ENCODE data around the gene IFT20.

Gene IFT20

GRCh38 chr17:28370035-28370743 lies 34.9 kb upstream of the IFT20 start, which contains the start of gene VTN:
Gene VTN, minus strand, starts transcription at chr17:28370307. Its CDS starts 104 bp downstream, at chr17:28370203.
- no peaks in the 10 kb centered on the region for H3K9me3 ChIP-seq (replicated peaks in 1 of 2; ENCODE audit: control insufficient read depth in 2 of 2, insufficient read depth in 1 of 2, low read depth in 1 of 2, low read length in 2 of 2)
- H3K36me3 ChIP-seq (replicated peaks in 1 of 2; ENCODE audit: control insufficient read depth in 2 of 2, insufficient read depth in 2 of 2, low read length in 2 of 2) = peaks cover 0 to 8% of the 10 kb centered on the region in 2 donors
- peak within 1 kb of the TSS; percentile 86 for H2AK5ac ChIP-seq (ENCODE audit: low read depth, low read length)
- H2BK120ac ChIP-seq (ENCODE audit: low read depth, low read length) = no peak within 1 kb of the TSS
- peaks cover 0 to 16% (median 0%) of the 10 kb centered on the region in 3 experiments for H3K27me3 ChIP-seq (ENCODE audit: control insufficient read depth in 3 of 3, insufficient read depth in 3 of 3, low read depth in 1 of 3, low read length in 3 of 3)
- H3K9ac ChIP-seq (ENCODE audit: low read depth, low read length, poor library complexity) = no peak within 1 kb of the TSS
- DNase-seq (ENCODE audit: low spot score) = peak; percentile 58
- no CpG with 5 or more reads among the region's 8 CpGs for WGBS, 2 donors (ENCODE audit: extremely low coverage in 2 of 2, insufficient read length in 2 of 2, insufficient replicate concordance in 1 of 2)
- H3K23ac ChIP-seq (ENCODE audit: low read depth, low read length, poor library complexity) = no peak within 1 kb of the TSS
- H2BK12ac ChIP-seq (ENCODE audit: low read length) = no peak within 1 kb of the TSS
- no peak within 1 kb of the TSS for H4K8ac ChIP-seq (ENCODE audit: low read depth, low read length)
- H3K79me1 ChIP-seq (ENCODE audit: low read depth, low read length) = peaks cover 3% of the 10 kb centered on the region
- H2BK5ac ChIP-seq (ENCODE audit: low read length) = peak within 1 kb of the TSS; percentile 47
- peak within 1 kb of the TSS; percentile 97 for H2AFZ ChIP-seq (ENCODE audit: low read length)
- no peak within 1 kb of the TSS for H3K4ac ChIP-seq (ENCODE audit: low read length)
- peak within 1 kb of the TSS; percentile 64 for H3K27ac ChIP-seq (replicated peaks; ENCODE audit: low read length)
- peak within 1 kb of the TSS; percentile 41 for H3K4me2 ChIP-seq (ENCODE audit: insufficient read depth, low read length, poor library complexity, severe bottlenecking)
- peak within 1 kb of the TSS; percentile 69 for H2BK15ac ChIP-seq (ENCODE audit: low read length)
- H3K18ac ChIP-seq (ENCODE audit: low read length) = peak within 1 kb of the TSS; percentile 20
- H4K91ac ChIP-seq (ENCODE audit: low read depth, low read length, poor library complexity) = peak within 1 kb of the TSS; percentile 11
- H3K4me1 ChIP-seq (ENCODE audit: control insufficient read depth in 2 of 2, insufficient read depth in 1 of 2, low read depth in 1 of 2, low read length in 2 of 2) = peaks cover 24 to 25% of the 10 kb centered on the region in 2 donors
- peak within 1 kb of the TSS in 1 of 2 donors; percentile 97 for H3K4me3 ChIP-seq (ENCODE audit: low read length in 2 of 2)
- H3K14ac ChIP-seq (ENCODE audit: low read length) = peak within 1 kb of the TSS; percentile 6

- H4K91ac ChIP-seq (ENCODE audit: low read depth, low read length, poor library complexity) = no peak overlapping the region
- H3K23ac ChIP-seq (ENCODE audit: low read depth, low read length, poor library complexity) = no peak overlapping the region
- no peak for DNase-seq (ENCODE audit: low spot score)
- H3K4me1 ChIP-seq (ENCODE audit: control insufficient read depth in 2 of 2, insufficient read depth in 1 of 2, low read depth in 1 of 2, low read length in 2 of 2) = peaks cover 24 to 25% of the 10 kb centered on the region in 2 donors
- H3K4me3 ChIP-seq (ENCODE audit: low read length in 2 of 2) = no peak overlapping the region
- peak overlapping the region; percentile 86 for H2AK5ac ChIP-seq (ENCODE audit: low read depth, low read length)
- H3K4ac ChIP-seq (ENCODE audit: low read length) = no peak overlapping the region
- H3K4me2 ChIP-seq (ENCODE audit: insufficient read depth, low read length, poor library complexity, severe bottlenecking) = no peak overlapping the region
- peaks cover under 1 to 10% of the 10 kb centered on the region in 2 donors for H3K36me3 ChIP-seq (replicated peaks in 1 of 2; ENCODE audit: control insufficient read depth in 2 of 2, insufficient read depth in 2 of 2, low read length in 2 of 2)
- H2BK12ac ChIP-seq (ENCODE audit: low read length) = no peak overlapping the region
- no peaks in the 10 kb centered on the region for H3K9me3 ChIP-seq (replicated peaks in 1 of 2; ENCODE audit: control insufficient read depth in 2 of 2, insufficient read depth in 1 of 2, low read depth in 1 of 2, low read length in 2 of 2)
- WGBS, 2 donors (ENCODE audit: extremely low coverage in 2 of 2, insufficient read length in 2 of 2, insufficient replicate concordance in 1 of 2) = no CpG with 5 or more reads among the region's 10 CpGs
- peak overlapping the region; percentile 48 for H2AFZ ChIP-seq (ENCODE audit: low read length)
- H3K79me1 ChIP-seq (ENCODE audit: low read depth, low read length) = peaks cover 3% of the 10 kb centered on the region
- H3K9ac ChIP-seq (ENCODE audit: low read depth, low read length, poor library complexity) = no peak overlapping the region
- H4K8ac ChIP-seq (ENCODE audit: low read depth, low read length) = no peak overlapping the region
- peaks cover 0 to 16% (median 0%) of the 10 kb centered on the region in 3 experiments for H3K27me3 ChIP-seq (ENCODE audit: control insufficient read depth in 3 of 3, insufficient read depth in 3 of 3, low read depth in 1 of 3, low read length in 3 of 3)
- peak overlapping the region; percentile 47 for H2BK5ac ChIP-seq (ENCODE audit: low read length)
- peak overlapping the region; percentile 6 for H3K14ac ChIP-seq (ENCODE audit: low read length)
- peak overlapping the region; percentile 64 for H3K27ac ChIP-seq (replicated peaks; ENCODE audit: low read length)
- peak overlapping the region; percentile 20 for H3K18ac ChIP-seq (ENCODE audit: low read length)
- H2BK120ac ChIP-seq (ENCODE audit: low read depth, low read length) = no peak overlapping the region
- peak overlapping the region; percentile 69 for H2BK15ac ChIP-seq (ENCODE audit: low read length)
Observed at GRCh38 chr17:28369684-28370034, 34.4 kb upstream of the IFT20 start.

DNA sequence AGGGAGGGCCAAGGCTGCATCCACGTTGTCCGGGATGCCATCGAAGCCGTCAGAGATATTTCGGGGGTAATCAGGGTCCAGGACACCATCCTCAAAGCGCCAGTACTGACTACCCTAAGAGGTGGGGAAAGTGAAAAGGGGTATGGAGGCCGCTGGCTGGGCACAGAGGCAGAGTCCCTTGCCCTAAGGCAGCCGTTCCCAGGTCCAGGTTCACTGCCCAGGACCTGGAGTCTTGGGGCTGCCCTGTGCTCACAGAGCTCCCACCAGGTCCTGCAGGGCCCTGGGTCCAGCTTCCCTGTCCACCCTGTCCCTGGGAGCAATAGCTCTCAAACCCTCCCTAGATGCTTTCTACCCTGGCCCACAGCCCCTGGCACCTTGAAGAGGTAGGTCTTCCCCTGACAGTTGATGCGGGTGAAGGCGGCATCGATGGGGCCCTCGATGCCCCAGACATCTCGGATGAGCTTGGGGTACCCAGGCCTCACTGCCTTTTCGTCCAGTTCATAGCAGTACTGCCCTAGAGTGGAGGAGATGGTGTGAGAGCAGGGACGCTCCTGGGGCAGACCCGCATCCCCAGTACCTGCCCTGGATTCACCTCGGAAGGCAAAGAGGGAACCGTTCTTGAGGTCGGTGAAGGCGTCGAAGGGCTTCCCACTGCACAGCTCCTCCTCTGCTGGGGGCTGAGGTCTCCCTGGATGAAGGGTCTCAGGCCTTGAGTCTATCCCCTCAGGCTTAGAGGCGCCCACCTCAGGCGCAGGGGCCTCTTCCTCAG lies 33.8 kb upstream of the IFT20 start:
- Histone ChIP-seq H3K4me3 (ENCODE audit: low read length in 2 of 2) (no peak overlapping the region), H3K4ac (ENCODE audit: low read length) (no peak overlapping the region), H2BK5ac (ENCODE audit: low read length) (no peak overlapping the region), H3K27ac (replicated peaks; ENCODE audit: low read length) (no peak overlapping the region), H3K18ac (ENCODE audit: low read length) (no peak overlapping the region), H3K36me3 (replicated peaks in 1 of 2; ENCODE audit: control insufficient read depth in 2 of 2, insufficient read depth in 2 of 2, low read length in 2 of 2) (peaks cover 2 to 9% of the 10 kb centered on the region in 2 donors), H2BK15ac (ENCODE audit: low read length) (no peak overlapping the region), H4K8ac (ENCODE audit: low read depth, low read length) (no peak overlapping the region), H2AFZ (ENCODE audit: low read length) (no peak overlapping the region), H2BK12ac (ENCODE audit: low read length) (no peak overlapping the region), H2BK120ac (ENCODE audit: low read depth, low read length) (no peak overlapping the region), H4K91ac (ENCODE audit: low read depth, low read length, poor library complexity) (no peak overlapping the region), H3K4me1 (ENCODE audit: control insufficient read depth in 2 of 2, insufficient read depth in 1 of 2, low read depth in 1 of 2, low read length in 2 of 2) (peaks cover 24 to 25% of the 10 kb centered on the region in 2 donors), H3K79me1 (ENCODE audit: low read depth, low read length) (no peaks in the 10 kb centered on the region), H3K27me3 (ENCODE audit: control insufficient read depth in 3 of 3, insufficient read depth in 3 of 3, low read depth in 1 of 3, low read length in 3 of 3) (peaks cover 0 to 16% (median 0%) of the 10 kb centered on the region in 3 experiments), H3K23ac (ENCODE audit: low read depth, low read length, poor library complexity) (no peak overlapping the region), H3K14ac (ENCODE audit: low read length) (no peak overlapping the region), H2AK5ac (ENCODE audit: low read depth, low read length) (peak overlapping the region; percentile 86), H3K9ac (ENCODE audit: low read depth, low read length, poor library complexity) (no peak overlapping the region), H3K4me2 (ENCODE audit: insufficient read depth, low read length, poor library complexity, severe bottlenecking) (no peak overlapping the region), H3K9me3 (replicated peaks in 1 of 2; ENCODE audit: control insufficient read depth in 2 of 2, insufficient read depth in 1 of 2, low read depth in 1 of 2, low read length in 2 of 2) (no peaks in the 10 kb centered on the region)
- DNase-seq (ENCODE audit: low spot score) = no peak
- WGBS, 2 donors (ENCODE audit: extremely low coverage in 2 of 2, insufficient read length in 2 of 2, insufficient replicate concordance in 1 of 2) = no CpG with 5 or more reads among the region's 23 CpGs

GRCh38 chr17:28368306-28368831 lies 33.1 kb upstream of the IFT20 start:
- Histone ChIP-seq H3K4ac (ENCODE audit: low read length) (no peak overlapping the region), H3K36me3 (replicated peaks in 1 of 2; ENCODE audit: control insufficient read depth in 2 of 2, insufficient read depth in 2 of 2, low read length in 2 of 2) (peaks cover 3 to 14% of the 10 kb centered on the region in 2 donors), H3K9me3 (replicated peaks in 1 of 2; ENCODE audit: control insufficient read depth in 2 of 2, insufficient read depth in 1 of 2, low read depth in 1 of 2, low read length in 2 of 2) (no peaks in the 10 kb centered on the region), H4K91ac (ENCODE audit: low read depth, low read length, poor library complexity) (no peak overlapping the region), H2AFZ (ENCODE audit: low read length) (no peak overlapping the region), H4K8ac (ENCODE audit: low read depth, low read length) (no peak overlapping the region), H2BK15ac (ENCODE audit: low read length) (no peak overlapping the region), H2AK5ac (ENCODE audit: low read depth, low read length) (no peak overlapping the region), H3K4me2 (ENCODE audit: insufficient read depth, low read length, poor library complexity, severe bottlenecking) (no peak overlapping the region), H3K9ac (ENCODE audit: low read depth, low read length, poor library complexity) (no peak overlapping the region), H3K4me1 (ENCODE audit: control insufficient read depth in 2 of 2, insufficient read depth in 1 of 2, low read depth in 1 of 2, low read length in 2 of 2) (peaks cover 22 to 25% of the 10 kb centered on the region in 2 donors), H3K18ac (ENCODE audit: low read length) (no peak overlapping the region), H2BK12ac (ENCODE audit: low read length) (no peak overlapping the region), H3K23ac (ENCODE audit: low read depth, low read length, poor library complexity) (no peak overlapping the region), H2BK120ac (ENCODE audit: low read depth, low read length) (no peak overlapping the region), H3K4me3 (ENCODE audit: low read length in 2 of 2) (no peak overlapping the region), H3K27me3 (ENCODE audit: control insufficient read depth in 3 of 3, insufficient read depth in 3 of 3, low read depth in 1 of 3, low read length in 3 of 3) (peaks cover 0 to 13% (median 0%) of the 10 kb centered on the region in 3 experiments), H3K79me1 (ENCODE audit: low read depth, low read length) (no peaks in the 10 kb centered on the region), H3K27ac (replicated peaks; ENCODE audit: low read length) (no peak overlapping the region), H3K14ac (ENCODE audit: low read length) (no peak overlapping the region), H2BK5ac (ENCODE audit: low read length) (no peak overlapping the region)
- no CpG with 5 or more reads among the region's 5 CpGs for WGBS, 2 donors (ENCODE audit: extremely low coverage in 2 of 2, insufficient read length in 2 of 2, insufficient replicate concordance in 1 of 2)
- DNase-seq (ENCODE audit: low spot score) = no peak
